HepG2 (cell line): ENCODE results near the gene VSNL1. TPM values are rescaled to one million over a fixed set of nuclear protein-coding genes. Genes with fewer than 3 reads are reported as not detected.

Experiments
- BORCS8-MEF2B ChIP-seq: sonication (generic); formaldehyde crosslinking; IDR thresholded peaks from 2 replicates; pipeline ENCODE4 v1.8.0; 2022; ENCODE audit warnings: mild to moderate bottlenecking, missing genetic modification reagents
- CBX2 ChIP-seq, 2 experiments: fragments of 200-600 bp in 1 of 2; sonication (generic); formaldehyde crosslinking in 1 of 2; IDR thresholded peaks; 2 replicates each; pipeline versions ENCODE4 v1.7.0 to v1.8.1; 2018 to 2022; ENCODE audit warnings: low read depth in 2 of 2, low read length in 1 of 2, mild to moderate bottlenecking in 1 of 2, missing genetic modification reagents in 1 of 2
- FOXC1 ChIP-seq: sonication (generic); formaldehyde crosslinking; IDR thresholded peaks from 2 replicates; pipeline ENCODE4 v1.8.0; 2022; ENCODE audit warnings: mild to moderate bottlenecking, missing genetic modification reagents, borderline replicate concordance
- GATAD2A ChIP-seq: IDR thresholded peaks from 2 replicates; pipeline ENCODE4 v1.6.1; 2016
- LCORL ChIP-seq, 2 experiments: fragments of 450-650 bp in 1 of 2; sonication (generic) in 1 of 2; formaldehyde crosslinking in 1 of 2; IDR thresholded peaks; 2 replicates each; pipeline versions ENCODE4 v1.5.0 to v1.6.1; 2017 to 2020; ENCODE audit warnings: antibody characterized with exemption in 1 of 2, missing genetic modification reagents in 1 of 2
- SP1 ChIP-seq, 2 experiments: fragments of 450-650 bp in 1 of 2; sonication (generic) in 1 of 2; formaldehyde crosslinking in 1 of 2; IDR thresholded peaks; 2 replicates each; pipeline versions ENCODE4 v1.4.0 to v1.6.1; 2016 to 2020; ENCODE audit warnings: missing genetic modification reagents in 1 of 2
- SP2 ChIP-seq: sonication (generic); formaldehyde crosslinking; IDR thresholded peaks from 2 replicates; pipeline ENCODE4 v1.5.1; 2020; ENCODE audit warnings: mild to moderate bottlenecking, missing genetic modification reagents
- TEAD3 ChIP-seq: optimal IDR thresholded peaks from 2 replicates; pipeline ENCODE3; 2016; ENCODE audit warnings: borderline replicate concordance
- ZIK1 ChIP-seq: sonication (generic); formaldehyde crosslinking; IDR thresholded peaks from 2 replicates; pipeline ENCODE4 v1.5.0; 2020; ENCODE audit warnings: mild to moderate bottlenecking, low read depth, missing genetic modification reagents, borderline replicate concordance
- ZNF431 ChIP-seq: sonication (generic); formaldehyde crosslinking; IDR thresholded peaks from 2 replicates; pipeline ENCODE4 v1.9.0; 2022; ENCODE audit warnings: missing genetic modification reagents, low read depth, mild to moderate bottlenecking, borderline replicate concordance
- ZNF44 ChIP-seq: sonication (generic); formaldehyde crosslinking; IDR thresholded peaks from 2 replicates; pipeline ENCODE4 v1.5.1; 2020; ENCODE audit warnings: mild to moderate bottlenecking, missing genetic modification reagents
- ZNF660 ChIP-seq: sonication (generic); formaldehyde crosslinking; IDR thresholded peaks from 2 replicates; pipeline ENCODE4 v1.5.1; 2020; ENCODE audit warnings: mild to moderate bottlenecking, low read depth, missing genetic modification reagents, borderline replicate concordance
- polyA plus RNA-seq, 8 experiments: library from polyadenylated mRNA; depleted of rRNA in 3 of 8; stranded (reverse) in 7 of 8; unstranded in 1 of 8; fragments of >200 nt; fragmentation: Illumina TruSeq in 4 of 8; extraction: Trizol in 4 of 8; gene quantifications; 2 replicates each; pipeline versions ENCODE4 v1.2.1 to v1.2.3, GENCODE V29; 2011 to 2016; ENCODE audit warnings: low read depth in 4 of 8, missing spikeins in 1 of 8, mixed read lengths in 1 of 8; ENCODE audit not compliant: insufficient read depth in 1 of 8
- total RNA-seq, 5 experiments: library from RNA; depleted of rRNA; stranded (reverse); fragments of >200 nt; fragmentation: Illumina TruSeq; extraction: Trizol; gene quantifications; 2 replicates each; pipeline ENCODE4 v1.2.3, GENCODE V29; 2016; ENCODE audit warnings: low read depth in 1 of 5
- TF ChIP-seq, protein P1 (sequence below): sonication (generic); formaldehyde crosslinking; IDR thresholded peaks from 2 replicates; pipeline ENCODE4 v1.4.0; 2020; ENCODE audit warnings: missing genetic modification reagents, mild to moderate bottlenecking, borderline replicate concordance
- TF ChIP-seq, protein P2 (sequence below): sonication (generic); formaldehyde crosslinking; IDR thresholded peaks from 2 replicates; pipeline ENCODE4 v1.5.0; 2020; ENCODE audit warnings: mild to moderate bottlenecking, missing genetic modification reagents
- TF ChIP-seq, protein P3 (sequence below): sonication (generic); formaldehyde crosslinking; IDR thresholded peaks from 2 replicates; pipeline ENCODE4 v1.5.0; 2020; ENCODE audit warnings: missing genetic modification reagents, mild to moderate bottlenecking, borderline replicate concordance
- TF ChIP-seq, protein P4 (sequence below): sonication (generic); formaldehyde crosslinking; IDR thresholded peaks from 2 replicates; pipeline ENCODE4 v1.5.1; 2020; ENCODE audit warnings: mild to moderate bottlenecking, missing genetic modification reagents, borderline replicate concordance

VSNL1 gene
- total and polyA plus RNA-seq, 2 of the 13 experiments (the other 11 are each of a cell fraction or from before 2014, with no cell fraction given): 63.2 to 95.9 TPM

DNA sequence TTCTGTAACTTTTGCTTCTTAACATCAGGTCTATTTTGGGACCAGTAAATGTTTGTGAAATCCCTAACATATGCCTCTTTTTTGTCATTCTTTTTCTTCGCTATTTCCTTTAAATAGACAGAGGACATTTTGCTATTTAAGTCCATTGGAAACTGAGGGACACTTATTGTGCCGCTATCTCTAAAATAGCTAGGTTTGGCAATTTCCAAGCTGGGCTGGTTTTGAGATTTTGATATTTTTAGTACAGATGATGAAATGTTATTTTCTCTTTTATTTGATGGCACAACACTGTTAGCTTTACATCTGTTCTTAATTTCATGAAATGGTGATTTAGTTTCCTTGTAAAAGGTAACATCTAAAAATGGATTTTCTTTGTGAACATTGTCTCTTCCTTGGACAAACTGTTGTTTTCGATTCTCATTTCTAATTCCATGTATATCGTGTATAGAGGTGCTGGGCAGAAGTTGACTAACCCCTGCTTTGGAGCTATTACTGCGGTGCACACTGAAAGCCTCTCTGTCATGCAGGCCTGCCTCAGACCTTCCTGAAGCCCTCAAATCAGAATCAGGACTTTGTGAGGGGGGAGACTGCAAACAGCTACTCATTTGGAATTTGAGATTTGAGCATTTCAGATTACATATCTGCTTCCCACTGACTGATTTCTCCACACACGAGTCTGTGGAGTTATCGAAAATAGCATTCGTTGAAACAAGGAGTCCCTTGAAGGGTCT, 22.9 kb upstream of the VSNL1 start (continued):
- TF ChIP-seq, protein P1, sequence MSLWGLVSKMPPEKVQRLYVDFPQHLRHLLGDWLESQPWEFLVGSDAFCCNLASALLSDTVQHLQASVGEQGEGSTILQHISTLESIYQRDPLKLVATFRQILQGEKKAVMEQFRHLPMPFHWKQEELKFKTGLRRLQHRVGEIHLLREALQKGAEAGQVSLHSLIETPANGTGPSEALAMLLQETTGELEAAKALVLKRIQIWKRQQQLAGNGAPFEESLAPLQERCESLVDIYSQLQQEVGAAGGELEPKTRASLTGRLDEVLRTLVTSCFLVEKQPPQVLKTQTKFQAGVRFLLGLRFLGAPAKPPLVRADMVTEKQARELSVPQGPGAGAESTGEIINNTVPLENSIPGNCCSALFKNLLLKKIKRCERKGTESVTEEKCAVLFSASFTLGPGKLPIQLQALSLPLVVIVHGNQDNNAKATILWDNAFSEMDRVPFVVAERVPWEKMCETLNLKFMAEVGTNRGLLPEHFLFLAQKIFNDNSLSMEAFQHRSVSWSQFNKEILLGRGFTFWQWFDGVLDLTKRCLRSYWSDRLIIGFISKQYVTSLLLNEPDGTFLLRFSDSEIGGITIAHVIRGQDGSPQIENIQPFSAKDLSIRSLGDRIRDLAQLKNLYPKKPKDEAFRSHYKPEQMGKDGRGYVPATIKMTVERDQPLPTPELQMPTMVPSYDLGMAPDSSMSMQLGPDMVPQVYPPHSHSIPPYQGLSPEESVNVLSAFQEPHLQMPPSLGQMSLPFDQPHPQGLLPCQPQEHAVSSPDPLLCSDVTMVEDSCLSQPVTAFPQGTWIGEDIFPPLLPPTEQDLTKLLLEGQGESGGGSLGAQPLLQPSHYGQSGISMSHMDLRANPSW (CRISPR knock-in tag): no peak
- TF ChIP-seq BORCS8-MEF2B (CRISPR knock-in tag): no peak
- TF ChIP-seq, protein P2, sequence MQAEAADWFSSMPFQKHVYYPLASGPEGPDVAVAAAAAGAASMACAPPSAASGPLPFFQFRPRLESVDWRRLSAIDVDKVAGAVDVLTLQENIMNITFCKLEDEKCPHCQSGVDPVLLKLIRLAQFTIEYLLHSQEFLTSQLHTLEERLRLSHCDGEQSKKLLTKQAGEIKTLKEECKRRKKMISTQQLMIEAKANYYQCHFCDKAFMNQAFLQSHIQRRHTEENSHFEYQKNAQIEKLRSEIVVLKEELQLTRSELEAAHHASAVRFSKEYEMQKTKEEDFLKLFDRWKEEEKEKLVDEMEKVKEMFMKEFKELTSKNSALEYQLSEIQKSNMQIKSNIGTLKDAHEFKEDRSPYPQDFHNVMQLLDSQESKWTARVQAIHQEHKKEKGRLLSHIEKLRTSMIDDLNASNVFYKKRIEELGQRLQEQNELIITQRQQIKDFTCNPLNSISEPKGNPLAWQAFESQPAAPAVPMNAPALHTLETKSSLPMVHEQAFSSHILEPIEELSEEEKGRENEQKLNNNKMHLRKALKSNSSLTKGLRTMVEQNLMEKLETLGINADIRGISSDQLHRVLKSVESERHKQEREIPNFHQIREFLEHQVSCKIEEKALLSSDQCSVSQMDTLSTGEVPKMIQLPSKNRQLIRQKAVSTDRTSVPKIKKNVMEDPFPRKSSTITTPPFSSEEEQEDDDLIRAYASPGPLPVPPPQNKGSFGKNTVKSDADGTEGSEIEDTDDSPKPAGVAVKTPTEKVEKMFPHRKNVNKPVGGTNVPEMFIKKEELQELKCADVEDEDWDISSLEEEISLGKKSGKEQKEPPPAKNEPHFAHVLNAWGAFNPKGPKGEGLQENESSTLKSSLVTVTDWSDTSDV (CRISPR knock-in tag): no peak
- peak; percentile 42 for TF ChIP-seq GATAD2A (CRISPR knock-in tag)
- no peak for TF ChIP-seq ZIK1
- no peak for TF ChIP-seq LCORL (IDR thresholded peaks at IDR 0.05)
- peak; percentile 31; the same call in 1 of the 2 replicates for TF ChIP-seq LCORL (CRISPR knock-in tag; IDR thresholded peaks at IDR 0.05)
- no peak for TF ChIP-seq ZNF660 (CRISPR knock-in tag)
- TF ChIP-seq CBX2 (IDR thresholded peaks at IDR 0.05; ENCODE audit: low read depth, low read length): peak; percentile 86; the same call in 1 of the 2 replicates
- no peak; the same call in 1 of the 2 replicates for TF ChIP-seq CBX2 (CRISPR knock-in tag; IDR thresholded peaks at IDR 0.05; ENCODE audit: low read depth)
- no peak for TF ChIP-seq TEAD3
- no peak for TF ChIP-seq SP2 (CRISPR knock-in tag)
- TF ChIP-seq, protein P3, sequence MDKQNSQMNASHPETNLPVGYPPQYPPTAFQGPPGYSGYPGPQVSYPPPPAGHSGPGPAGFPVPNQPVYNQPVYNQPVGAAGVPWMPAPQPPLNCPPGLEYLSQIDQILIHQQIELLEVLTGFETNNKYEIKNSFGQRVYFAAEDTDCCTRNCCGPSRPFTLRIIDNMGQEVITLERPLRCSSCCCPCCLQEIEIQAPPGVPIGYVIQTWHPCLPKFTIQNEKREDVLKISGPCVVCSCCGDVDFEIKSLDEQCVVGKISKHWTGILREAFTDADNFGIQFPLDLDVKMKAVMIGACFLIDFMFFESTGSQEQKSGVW (CRISPR knock-in tag): no peak
- TF ChIP-seq ZNF431 (CRISPR knock-in tag): no peak
- no peak for TF ChIP-seq SP1 (IDR thresholded peaks at IDR 0.05)
- TF ChIP-seq SP1 (CRISPR knock-in tag; IDR thresholded peaks at IDR 0.05): no peak
- no peak for TF ChIP-seq FOXC1
- no peak for TF ChIP-seq ZNF44
- TF ChIP-seq, protein P4, sequence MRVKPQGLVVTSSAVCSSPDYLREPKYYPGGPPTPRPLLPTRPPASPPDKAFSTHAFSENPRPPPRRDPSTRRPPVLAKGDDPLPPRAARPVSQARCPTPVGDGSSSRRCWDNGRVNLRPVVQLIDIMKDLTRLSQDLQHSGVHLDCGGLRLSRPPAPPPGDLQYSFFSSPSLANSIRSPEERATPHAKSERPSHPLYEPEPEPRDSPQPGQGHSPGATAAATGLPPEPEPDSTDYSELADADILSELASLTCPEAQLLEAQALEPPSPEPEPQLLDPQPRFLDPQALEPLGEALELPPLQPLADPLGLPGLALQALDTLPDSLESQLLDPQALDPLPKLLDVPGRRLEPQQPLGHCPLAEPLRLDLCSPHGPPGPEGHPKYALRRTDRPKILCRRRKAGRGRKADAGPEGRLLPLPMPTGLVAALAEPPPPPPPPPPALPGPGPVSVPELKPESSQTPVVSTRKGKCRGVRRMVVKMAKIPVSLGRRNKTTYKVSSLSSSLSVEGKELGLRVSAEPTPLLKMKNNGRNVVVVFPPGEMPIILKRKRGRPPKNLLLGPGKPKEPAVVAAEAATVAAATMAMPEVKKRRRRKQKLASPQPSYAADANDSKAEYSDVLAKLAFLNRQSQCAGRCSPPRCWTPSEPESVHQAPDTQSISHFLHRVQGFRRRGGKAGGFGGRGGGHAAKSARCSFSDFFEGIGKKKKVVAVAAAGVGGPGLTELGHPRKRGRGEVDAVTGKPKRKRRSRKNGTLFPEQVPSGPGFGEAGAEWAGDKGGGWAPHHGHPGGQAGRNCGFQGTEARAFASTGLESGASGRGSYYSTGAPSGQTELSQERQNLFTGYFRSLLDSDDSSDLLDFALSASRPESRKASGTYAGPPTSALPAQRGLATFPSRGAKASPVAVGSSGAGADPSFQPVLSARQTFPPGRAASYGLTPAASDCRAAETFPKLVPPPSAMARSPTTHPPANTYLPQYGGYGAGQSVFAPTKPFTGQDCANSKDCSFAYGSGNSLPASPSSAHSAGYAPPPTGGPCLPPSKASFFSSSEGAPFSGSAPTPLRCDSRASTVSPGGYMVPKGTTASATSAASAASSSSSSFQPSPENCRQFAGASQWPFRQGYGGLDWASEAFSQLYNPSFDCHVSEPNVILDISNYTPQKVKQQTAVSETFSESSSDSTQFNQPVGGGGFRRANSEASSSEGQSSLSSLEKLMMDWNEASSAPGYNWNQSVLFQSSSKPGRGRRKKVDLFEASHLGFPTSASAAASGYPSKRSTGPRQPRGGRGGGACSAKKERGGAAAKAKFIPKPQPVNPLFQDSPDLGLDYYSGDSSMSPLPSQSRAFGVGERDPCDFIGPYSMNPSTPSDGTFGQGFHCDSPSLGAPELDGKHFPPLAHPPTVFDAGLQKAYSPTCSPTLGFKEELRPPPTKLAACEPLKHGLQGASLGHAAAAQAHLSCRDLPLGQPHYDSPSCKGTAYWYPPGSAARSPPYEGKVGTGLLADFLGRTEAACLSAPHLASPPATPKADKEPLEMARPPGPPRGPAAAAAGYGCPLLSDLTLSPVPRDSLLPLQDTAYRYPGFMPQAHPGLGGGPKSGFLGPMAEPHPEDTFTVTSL (CRISPR knock-in tag): no peak
